ENCODE measurements around the gene ZNF3.
"Not testable (repeated sequence)": the region's sequence is repeated elsewhere in the genome, so short reads cannot be mapped to it uniquely, and the experiment has no call there.

Gene ZNF3

GRCh38 chr7:100081535-100082102 is at the start of gene ZNF3:
ZNF3 (minus strand) TSS chr7:100081723; CDS start chr7:100077357, 4,366 bp downstream.
- DNase-seq, result peak; percentile 99

- DNase-seq, result peak; percentile 39
Observed at GRCh38 chr7:100130608-100131453, 49.3 kb upstream of the ZNF3 start.

- not testable (repeated sequence) for DNase-seq
Observed at GRCh38 chr7:100130220-100130607, 48.7 kb upstream of the ZNF3 start.

- no peak for DNase-seq
Observed at GRCh38 chr7:100128637-100128963, 47.1 kb upstream of the ZNF3 start.

GRCh38 chr7:100127866-100128636 is 46.5 kb upstream of the ZNF3 start:
- DNase-seq, result no peak

- DNase-seq, result peak; percentile 94
Observed at GRCh38 chr7:100126931-100127865, 45.7 kb upstream of the ZNF3 start, which contains the start of gene MBLAC1. MBLAC1 (plus strand) TSS chr7:100126967; CDS start chr7:100127396, 429 bp downstream.

- no peak for DNase-seq
Observed at GRCh38 chr7:100126239-100126930, 44.9 kb upstream of the ZNF3 start.

GRCh38 chr7:100124301-100125230 is 43.0 kb upstream of the ZNF3 start:
- DNase-seq, result no peak

GRCh38 chr7:100122568-100122967 is 41.0 kb upstream of the ZNF3 start:
- no peak for DNase-seq

GRCh38 chr7:100122067-100122466 is 40.5 kb upstream of the ZNF3 start:
- no peak for DNase-seq

- no peak for DNase-seq
Observed at GRCh38 chr7:100120733-100121036, 39.2 kb upstream of the ZNF3 start.

GRCh38 chr7:100119970-100120732 is 38.6 kb upstream of the ZNF3 start:
- DNase-seq, result peak; percentile 65

- peak; percentile 94 for DNase-seq
Observed at GRCh38 chr7:100119072-100119969, 37.8 kb upstream of the ZNF3 start, which contains the start of the genes CNPY4 and TAF6. CNPY4 (plus strand) TSS chr7:100119634; CDS start chr7:100119745, 111 bp downstream. TAF6 (minus strand) TSS chr7:100119358; CDS start chr7:100114209, 5,149 bp downstream.

GRCh38 chr7:100118388-100119071 is 37.0 kb upstream of the ZNF3 start:
- no peak for DNase-seq

GRCh38 chr7:100115026-100115425 is 33.5 kb upstream of the ZNF3 start:
- DNase-seq, result no peak

GRCh38 chr7:100111914-100112313 is 30.4 kb upstream of the ZNF3 start:
- DNase-seq, result no peak

- DNase-seq, result no peak
Observed at GRCh38 chr7:100111156-100111555, 29.6 kb upstream of the ZNF3 start.

GRCh38 chr7:100109521-100110163 is 28.1 kb upstream of the ZNF3 start:
- no peak for DNase-seq

Data from fibroblast of skin of right quadriceps (primary cell).